PFSK-1 (cell line): ENCODE data around the gene ABCC1.

Source experiments
- POLR2AphosphoS5 ChIP-seq: IDR thresholded peaks from 2 replicates; pipeline ENCODE4 v1.6.1; 2012; ENCODE audit warnings: low read depth, mild to moderate bottlenecking, control low read depth, low read length, moderate library complexity
- TAF1 ChIP-seq: IDR thresholded peaks from 2 replicates; pipeline ENCODE4 v1.6.1; 2012; ENCODE audit warnings: low read length, control low read depth, borderline replicate concordance; ENCODE audit not compliant: insufficient read depth

DNA sequence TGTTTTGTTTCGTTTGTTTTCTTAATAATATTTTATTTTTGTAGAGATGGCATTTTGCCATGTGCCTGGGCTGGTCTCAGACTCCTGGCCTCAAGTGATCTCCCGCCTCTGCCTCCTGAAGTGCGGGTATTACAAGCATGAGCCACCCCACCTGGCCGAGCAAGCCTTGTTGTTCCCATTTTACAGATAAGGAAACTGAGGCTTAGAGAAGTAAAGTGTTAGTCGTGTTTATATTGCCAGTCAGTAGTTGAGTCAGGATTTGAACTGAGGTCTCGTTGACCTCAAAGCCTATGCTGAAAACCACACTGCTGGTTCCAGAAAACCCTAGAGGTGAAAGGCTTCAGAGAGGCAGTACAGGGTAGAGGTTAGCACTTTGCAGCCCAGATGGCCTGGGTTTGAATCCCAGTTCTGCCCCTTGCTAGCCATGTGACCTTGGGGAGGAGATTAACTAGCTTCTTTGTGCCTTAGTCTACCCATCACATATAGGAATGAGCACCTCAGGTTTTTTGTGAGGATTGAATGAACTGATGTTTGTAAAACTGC lies 171.8 kb downstream of the ABCC1 start:
- TF ChIP-seq TAF1 (no peak), POLR2AphosphoS5 (no peak)
